Gastroesophageal sphincter (tissue), 3 donors: Measurements from ENCODE around the gene PET117.

ENCODE experiments used
- CTCF ChIP-seq, 4 experiments: fragments of 200-600 bp in 2 of 4; fragments of 450-650 bp in 2 of 4; sonication (generic) in 1 of 4; IDR thresholded peaks; one replicate each; pipeline ENCODE4 v1.5.1; 2017 to 2019; ENCODE audit warnings: antibody characterized with exemption in 4 of 4, mild to moderate bottlenecking in 2 of 4, moderate library complexity in 2 of 4
- POLR2A ChIP-seq, 2 donors: fragments of 450-650 bp; IDR thresholded peaks; one replicate each; pipeline ENCODE4 v1.6.1; 2017; ENCODE audit warnings: antibody characterized with exemption in 2 of 2, mild to moderate bottlenecking in 2 of 2, moderate library complexity in 1 of 2
- POLR2AphosphoS5 ChIP-seq: sonication (generic); formaldehyde crosslinking; IDR thresholded peaks from one replicate; pipeline ENCODE4 v1.6.1; 2017; ENCODE audit warnings: antibody characterized with exemption

DNA sequence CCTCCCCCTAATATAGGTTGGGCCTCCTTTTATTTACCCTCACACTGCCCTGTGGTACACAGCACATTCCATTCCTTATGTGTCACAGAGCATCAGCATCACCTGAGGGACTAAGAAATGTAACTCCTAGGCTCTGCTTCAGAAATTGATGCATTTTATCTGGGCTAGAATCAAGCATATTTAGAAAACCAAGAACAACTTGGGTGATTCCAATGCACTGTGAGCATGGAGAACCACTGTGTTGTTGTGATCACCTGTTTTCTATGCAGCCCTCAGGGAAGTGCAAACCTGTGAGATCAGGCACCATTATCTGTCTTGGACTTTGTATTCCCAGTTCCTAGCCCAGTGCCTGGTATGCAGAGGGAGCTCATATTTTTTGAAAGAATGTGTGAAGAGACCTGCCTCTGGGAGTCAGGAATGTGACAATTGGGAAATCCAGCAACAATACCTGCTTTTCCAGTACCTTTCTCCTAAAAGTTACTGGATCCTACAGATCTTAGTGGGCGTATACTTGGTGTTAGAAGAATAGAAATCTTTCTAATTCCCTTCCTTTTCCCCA lies 7.0 kb downstream of the PET117 start:
- TF ChIP-seq POLR2AphosphoS5: no peak
- TF ChIP-seq CTCF (IDR thresholded peaks at IDR 0.05): no peak
- no peak for TF ChIP-seq POLR2A (IDR thresholded peaks at IDR 0.05)
